SH-SY5Y (cell line): ENCODE data around the gene PTPRM.

Experiments used
- GATA2 ChIP-seq: IDR thresholded peaks from 2 replicates; pipeline ENCODE4 v1.6.1; 2011; ENCODE audit warnings: mild to moderate bottlenecking, low read depth, low read length
- GATA3 ChIP-seq: IDR thresholded peaks from 2 replicates; pipeline ENCODE4 v1.6.1; 2011; ENCODE audit warnings: low read depth, mild to moderate bottlenecking, low read length, moderate library complexity

PTPRM gene

GRCh38 chr18:8427339-8427738 lies 860.2 kb downstream of the PTPRM start:
- TF ChIP-seq GATA2 (no peak), GATA3 (no peak)

GRCh38 chr18:8428951-8429350 lies 861.8 kb downstream of the PTPRM start:
- TF ChIP-seq GATA3 (no peak), GATA2 (no peak)

GRCh38 chr18:8431036-8431435 lies 863.9 kb downstream of the PTPRM start:
- TF ChIP-seq GATA3 = no peak

GRCh38 chr18:8433323-8433722 lies 866.2 kb downstream of the PTPRM start:
- TF ChIP-seq GATA2 (no peak), GATA3 (no peak)

GRCh38 chr18:8433771-8434170 lies 866.7 kb downstream of the PTPRM start:
- TF ChIP-seq GATA3 = no peak
- no peak for TF ChIP-seq GATA2

GRCh38 chr18:8435376-8435775 lies 868.3 kb downstream of the PTPRM start:
- no peak for TF ChIP-seq GATA3
- no peak for TF ChIP-seq GATA2

GRCh38 chr18:8439055-8439454 lies 871.9 kb downstream of the PTPRM start:
- no peak for TF ChIP-seq GATA2

GRCh38 chr18:8443505-8443904 lies 876.4 kb downstream of the PTPRM start:
- TF ChIP-seq GATA2 (no peak), GATA3 (no peak)

GRCh38 chr18:8448130-8448529 lies 881.0 kb downstream of the PTPRM start:
- TF ChIP-seq GATA2 (no peak), GATA3 (no peak)

- TF ChIP-seq GATA2 = no peak
- no peak for TF ChIP-seq GATA3
These were observed 882.9 kb downstream of the PTPRM start for GRCh38 chr18:8450013-8450412.

GRCh38 chr18:8450898-8451665 lies 884.0 kb downstream of the PTPRM start:
- TF ChIP-seq GATA2 = no peak
- TF ChIP-seq GATA3 = no peak

GRCh38 chr18:8453528-8453927 lies 886.4 kb downstream of the PTPRM start:
- no peak for TF ChIP-seq GATA3
- no peak for TF ChIP-seq GATA2

GRCh38 chr18:8454136-8454535 lies 887.0 kb downstream of the PTPRM start:
- no peak for TF ChIP-seq GATA3

GRCh38 chr18:8455661-8456614 lies 888.8 kb downstream of the PTPRM start:
- no peak for TF ChIP-seq GATA2
- TF ChIP-seq GATA3 = no peak
